Loucy (cell line): ENCODE measurements around the gene HOXC11.

Experiments
- H2AFZ ChIP-seq: fragments of 200-600 bp; sonication (generic); 2 replicates; pipeline ENCODE4 v1.6.0; 2016; ENCODE audit warnings: antibody characterized with exemption, mild to moderate bottlenecking, low read length, moderate library complexity
- H3F3A ChIP-seq: fragments of 200-600 bp; 2 replicates; pipeline ENCODE4 v1.6.0; 2016; ENCODE audit warnings: antibody characterized with exemption, low read depth, mild to moderate bottlenecking
- H3K27me3 ChIP-seq: fragments of 200-600 bp; sonication (generic); 2 replicates; pipeline ENCODE4 v1.6.1; 2014; ENCODE audit warnings: low read length, mild to moderate bottlenecking; ENCODE audit not compliant: insufficient read depth, poor library complexity, severe bottlenecking
- H3K36me3 ChIP-seq: fragments of 200-600 bp; sonication (generic); 2 replicates; pipeline ENCODE4 v1.6.1; 2016; ENCODE audit warnings: low read length; ENCODE audit not compliant: insufficient read depth
- H3K4me1 ChIP-seq: fragments of 200-600 bp; sonication (generic); 2 replicates; pipeline ENCODE4 v1.5.1; 2014; ENCODE audit warnings: low read length, mild to moderate bottlenecking; ENCODE audit not compliant: insufficient read depth, poor library complexity, severe bottlenecking
- H3K4me2 ChIP-seq: fragments of 200-600 bp; sonication (generic); 2 replicates; pipeline ENCODE4 v1.6.0; 2014; ENCODE audit warnings: antibody characterized with exemption, low read length, low read depth, mild to moderate bottlenecking; ENCODE audit not compliant: poor library complexity, severe bottlenecking
- H3K4me3 ChIP-seq: fragments of 200-600 bp; sonication (generic); 2 replicates; pipeline ENCODE4 v1.5.1; 2014; ENCODE audit warnings: low read length, mild to moderate bottlenecking, mixed read lengths; ENCODE audit not compliant: poor library complexity, severe bottlenecking
- H3K79me2 ChIP-seq: fragments of 200-600 bp; sonication (generic); 2 replicates; pipeline ENCODE4 v1.6.1; 2014; ENCODE audit warnings: low read length; ENCODE audit not compliant: insufficient read depth
- H3K9ac ChIP-seq: fragments of 200-600 bp; sonication (generic); 2 replicates; pipeline ENCODE4 v1.6.0; 2014; ENCODE audit warnings: mild to moderate bottlenecking, low read depth, low read length, moderate library complexity; ENCODE audit not compliant: poor library complexity, severe bottlenecking
- H3K9me2 ChIP-seq: fragments of 200-600 bp; sonication (generic); replicated peaks from 2 replicates; pipeline ENCODE4 v1.6.1; 2016; ENCODE audit warnings: low read depth, low read length, mixed read lengths
- H3K9me3 ChIP-seq: fragments of 200-600 bp; sonication (generic); 2 replicates; pipeline ENCODE4 v1.6.1; 2014; ENCODE audit warnings: mild to moderate bottlenecking, antibody characterized with exemption, low read length, low read depth; ENCODE audit not compliant: insufficient read depth
- H4K20me1 ChIP-seq: fragments of 200-600 bp; sonication (generic); 2 replicates; pipeline ENCODE4 v1.6.0; 2014; ENCODE audit warnings: antibody characterized with exemption, low read length, mild to moderate bottlenecking; ENCODE audit not compliant: insufficient read depth, poor library complexity, severe bottlenecking
- CTCF ChIP-seq: fragments of 200-600 bp; sonication (generic); conservative IDR thresholded peaks from 2 replicates; pipeline ENCODE4 v1.5.1; 2014; ENCODE audit warnings: mild to moderate bottlenecking, antibody characterized with exemption, low read length
- EZH2phosphoT487 ChIP-seq: fragments of 200-600 bp; IDR thresholded peaks from 2 replicates; pipeline ENCODE4 v1.6.1; 2018; ENCODE audit warnings: antibody characterized with exemption, mild to moderate bottlenecking, moderate library complexity, borderline replicate concordance

Gene HOXC11

DNA sequence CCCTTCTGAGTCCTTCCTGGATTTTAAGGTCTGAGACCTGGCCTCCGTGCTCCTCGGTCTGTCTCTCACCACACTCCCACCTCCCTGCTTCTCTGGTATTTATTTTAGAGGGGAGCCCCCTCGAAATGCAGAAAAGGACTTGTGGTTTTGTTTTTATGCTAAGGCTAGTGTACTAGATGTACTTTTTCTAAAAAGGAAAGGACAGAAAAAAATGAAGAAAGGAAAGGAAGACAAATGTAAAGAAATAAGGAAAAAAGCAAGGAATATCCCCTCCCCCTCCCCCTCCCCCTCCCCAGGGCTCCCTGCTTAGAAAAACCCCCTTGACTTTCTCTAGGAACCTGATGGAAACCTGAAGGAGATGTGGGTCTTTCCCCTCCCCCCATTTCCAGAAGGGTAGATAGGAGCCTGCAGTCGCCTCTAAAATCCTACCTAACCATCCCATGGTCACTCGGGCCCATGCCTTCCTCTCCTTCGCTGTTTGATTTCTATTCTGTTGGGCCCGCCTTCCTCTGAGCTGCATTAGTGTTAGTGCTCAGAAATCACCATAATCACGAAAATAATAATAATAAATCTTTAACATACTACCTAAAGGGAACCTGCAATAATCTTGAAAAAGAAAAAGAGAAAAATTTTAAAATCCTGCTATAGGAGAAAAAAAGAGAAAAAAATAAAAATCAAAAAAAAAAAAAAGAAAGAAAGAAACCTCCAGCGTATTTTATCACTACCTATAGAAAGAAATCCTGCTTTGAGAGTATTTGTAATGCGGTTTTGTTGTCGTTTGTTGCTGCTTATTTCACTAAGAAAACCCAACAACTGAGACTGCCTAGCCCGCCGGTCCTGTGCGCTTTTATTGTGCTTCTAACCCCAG is 39.0 kb downstream of the HOXC11 start:
- H3K4me2 ChIP-seq = peak overlapping the region; percentile 86
- peaks cover 55% of the 10 kb centered on the region for H3K4me1 ChIP-seq
- TF ChIP-seq CTCF = no peak
- 0 out of 2 replicates have a peak, but pooled peaks cover 6% of the 10 kb centered on the region for H3K79me2 ChIP-seq
- no peaks in the 10 kb centered on the region for H3K9me2 ChIP-seq
- H3K9me3 ChIP-seq = no peaks in the 10 kb centered on the region
- H3F3A ChIP-seq = peaks cover 3% of the 10 kb centered on the region
- H3K36me3 ChIP-seq = no peaks in the 10 kb centered on the region
- H3K27me3 ChIP-seq = no peaks in the 10 kb centered on the region
- peak overlapping the region; percentile 32; the same call in 1 of the 2 replicates for H2AFZ ChIP-seq
- H3K4me3 ChIP-seq = peak overlapping the region; percentile 61
- no peaks in the 10 kb centered on the region for H4K20me1 ChIP-seq
- peak overlapping the region; percentile 61 for H3K9ac ChIP-seq

DNA sequence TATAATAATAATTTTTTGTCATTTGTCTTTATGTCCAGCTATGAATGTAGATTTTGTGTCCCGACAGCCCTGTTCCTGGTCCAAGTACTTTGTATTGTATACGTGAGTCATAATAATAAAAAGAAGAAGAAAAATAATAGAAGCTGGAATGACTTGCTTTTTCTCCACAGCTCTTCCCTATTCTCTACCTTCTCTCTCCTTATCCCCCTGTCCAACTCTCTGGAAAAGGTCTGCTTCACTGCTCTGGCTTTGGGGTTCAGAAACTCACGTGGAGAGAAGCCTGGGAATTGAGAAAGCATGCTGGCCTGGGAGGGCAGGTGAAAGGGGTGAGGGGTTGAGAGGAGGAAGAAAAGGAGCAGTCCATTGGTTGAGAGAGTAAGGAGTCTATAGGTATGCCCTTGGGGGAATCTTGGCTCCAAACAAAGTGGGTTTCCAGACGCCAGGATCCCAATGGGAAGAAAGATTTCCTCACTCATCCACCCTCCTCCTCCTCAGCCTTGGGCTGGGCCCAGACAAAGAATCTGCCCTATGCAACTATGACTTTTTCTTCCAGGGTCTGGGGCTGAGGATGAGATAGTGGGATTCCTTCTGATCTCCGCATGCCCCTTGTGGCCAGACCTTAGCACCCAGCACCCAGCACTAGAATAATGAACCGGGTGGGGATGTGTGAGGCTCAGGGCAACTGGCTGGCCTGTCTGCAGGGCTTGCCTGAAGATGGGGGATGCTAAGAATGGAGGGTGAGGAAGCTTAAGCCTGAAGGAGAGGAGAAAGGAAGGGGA is 39.9 kb downstream of the HOXC11 start:
- Histone ChIP-seq H3K4me2 (peak overlapping the region; percentile 20), H3K9me2 (no peaks in the 10 kb centered on the region), H4K20me1 (no peaks in the 10 kb centered on the region), H3K4me1 (peaks cover 55% of the 10 kb centered on the region), H3K36me3 (no peaks in the 10 kb centered on the region), H3K27me3 (no peaks in the 10 kb centered on the region), H3K9ac (no peak overlapping the region), H3F3A (peaks cover 10% of the 10 kb centered on the region), H3K9me3 (no peaks in the 10 kb centered on the region), H3K4me3 (no peak overlapping the region), H2AFZ (no peak overlapping the region), H3K79me2 (0 out of 2 replicates have a peak, but pooled peaks cover 6% of the 10 kb centered on the region)
- TF ChIP-seq CTCF = peak; percentile 42
- TF ChIP-seq EZH2phosphoT487 = no peak

DNA sequence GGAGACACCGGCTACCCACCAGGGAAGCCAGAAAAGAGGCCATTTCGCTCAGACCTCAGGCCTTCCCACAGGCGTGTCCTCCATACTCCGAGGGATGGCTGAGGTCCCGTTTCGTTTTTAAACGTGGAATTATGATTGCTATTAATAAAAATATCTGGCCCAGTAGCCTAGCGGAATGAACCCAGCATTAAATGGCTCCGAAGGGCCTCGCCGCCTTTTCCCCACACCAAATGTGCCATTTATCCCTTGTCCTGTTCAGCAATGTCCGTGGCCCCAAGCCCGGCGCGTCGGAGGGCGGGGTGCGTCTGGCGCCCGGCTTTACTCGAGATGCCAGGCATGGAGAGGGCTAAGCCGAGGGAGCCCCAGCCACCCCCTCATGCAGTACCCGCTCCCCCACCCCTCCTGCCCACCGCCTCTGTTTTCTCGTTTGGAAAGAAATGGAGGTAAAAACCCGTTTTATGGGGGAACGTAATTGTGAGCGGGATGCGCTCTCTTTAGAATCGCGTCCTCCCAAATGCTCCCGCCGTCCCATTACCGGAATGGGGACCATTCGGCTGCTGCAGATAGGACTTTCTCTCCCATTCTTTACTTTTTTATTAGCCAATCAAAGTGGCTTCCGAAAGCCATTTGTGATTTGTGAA is 41.6 kb downstream of the HOXC11 start:
- Histone ChIP-seq H3K4me3 (peak overlapping the region; percentile 95), H3K9me3 (no peaks in the 10 kb centered on the region), H3K79me2 (peaks cover 22% of the 10 kb centered on the region), H3K4me2 (peak overlapping the region; percentile 68), H3K27me3 (no peaks in the 10 kb centered on the region), H3K9ac (peak overlapping the region; percentile 99), H3K4me1 (peaks cover 59% of the 10 kb centered on the region), H3F3A (peaks cover 10% of the 10 kb centered on the region), H2AFZ (no peak overlapping the region), H3K36me3 (no peaks in the 10 kb centered on the region), H4K20me1 (peaks cover 4% of the 10 kb centered on the region), H3K9me2 (no peaks in the 10 kb centered on the region)
- TF ChIP-seq CTCF (no peak), EZH2phosphoT487 (no peak)
